GM12801 (cell line): ENCODE results near the gene MGMT.

Experiments used
- TF ChIP-seq, protein P1 (sequence below): IDR thresholded peaks from one replicate; pipeline ENCODE4 v1.5.1; 2011; ENCODE audit warnings: control low read depth; ENCODE audit not compliant: insufficient read length; ENCODE audit errors: extremely low read depth

Gene MGMT

DNA sequence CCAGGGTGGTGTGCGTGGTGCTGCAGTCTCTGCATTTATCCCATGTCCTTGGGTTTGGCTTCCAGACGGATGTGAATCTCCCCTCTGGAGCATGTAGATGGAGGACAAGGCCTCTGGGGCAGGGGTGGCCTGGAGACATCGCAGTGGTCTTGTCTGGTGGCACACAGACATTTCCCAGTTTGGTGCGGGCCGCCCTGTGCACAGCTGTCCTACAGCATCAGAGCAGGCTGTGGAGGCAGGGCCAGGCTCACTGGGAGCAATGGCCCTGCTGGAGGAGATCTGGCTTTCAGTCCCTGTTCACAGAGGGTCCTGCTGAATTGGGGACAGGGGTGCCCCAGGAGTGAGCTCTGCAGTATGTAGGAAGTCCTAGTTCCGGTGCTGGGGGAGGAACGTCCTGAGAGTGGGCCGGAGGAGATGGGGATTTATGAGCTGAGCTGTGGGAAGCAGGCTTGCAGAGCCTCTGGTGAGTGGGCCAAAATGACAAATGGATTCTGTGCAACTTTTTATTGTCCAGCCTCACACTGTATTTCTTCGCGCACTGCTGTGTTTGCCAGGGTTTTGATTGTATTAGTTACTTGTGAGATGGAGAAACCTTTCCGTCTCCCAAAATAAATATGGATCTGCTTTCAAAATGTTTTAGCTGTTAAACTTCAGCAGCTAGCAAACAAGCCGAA is 40.3 kb downstream of the MGMT start:
- TF ChIP-seq, protein P1, sequence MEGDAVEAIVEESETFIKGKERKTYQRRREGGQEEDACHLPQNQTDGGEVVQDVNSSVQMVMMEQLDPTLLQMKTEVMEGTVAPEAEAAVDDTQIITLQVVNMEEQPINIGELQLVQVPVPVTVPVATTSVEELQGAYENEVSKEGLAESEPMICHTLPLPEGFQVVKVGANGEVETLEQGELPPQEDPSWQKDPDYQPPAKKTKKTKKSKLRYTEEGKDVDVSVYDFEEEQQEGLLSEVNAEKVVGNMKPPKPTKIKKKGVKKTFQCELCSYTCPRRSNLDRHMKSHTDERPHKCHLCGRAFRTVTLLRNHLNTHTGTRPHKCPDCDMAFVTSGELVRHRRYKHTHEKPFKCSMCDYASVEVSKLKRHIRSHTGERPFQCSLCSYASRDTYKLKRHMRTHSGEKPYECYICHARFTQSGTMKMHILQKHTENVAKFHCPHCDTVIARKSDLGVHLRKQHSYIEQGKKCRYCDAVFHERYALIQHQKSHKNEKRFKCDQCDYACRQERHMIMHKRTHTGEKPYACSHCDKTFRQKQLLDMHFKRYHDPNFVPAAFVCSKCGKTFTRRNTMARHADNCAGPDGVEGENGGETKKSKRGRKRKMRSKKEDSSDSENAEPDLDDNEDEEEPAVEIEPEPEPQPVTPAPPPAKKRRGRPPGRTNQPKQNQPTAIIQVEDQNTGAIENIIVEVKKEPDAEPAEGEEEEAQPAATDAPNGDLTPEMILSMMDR = no peak

DNA sequence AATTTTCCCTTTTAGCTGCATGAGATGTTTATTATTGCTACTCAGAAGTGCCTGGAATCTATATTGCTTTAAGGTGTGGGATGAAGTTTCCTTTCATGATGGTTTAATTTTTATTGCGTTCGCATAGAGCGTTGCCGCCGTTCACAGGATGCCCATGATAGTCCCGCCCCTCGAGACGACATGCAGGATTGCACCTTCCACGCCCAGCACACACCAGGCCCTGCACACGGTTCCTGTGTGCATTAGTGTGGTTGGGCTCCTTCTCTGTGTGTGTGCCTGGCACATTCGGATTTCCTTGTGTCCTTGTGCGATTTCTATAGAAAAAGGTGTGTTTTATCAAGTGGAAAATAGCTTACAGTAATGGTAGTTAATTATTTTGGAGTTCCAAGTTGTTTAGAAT is 42.1 kb downstream of the MGMT start:
- TF ChIP-seq, protein P1 = no peak

DNA sequence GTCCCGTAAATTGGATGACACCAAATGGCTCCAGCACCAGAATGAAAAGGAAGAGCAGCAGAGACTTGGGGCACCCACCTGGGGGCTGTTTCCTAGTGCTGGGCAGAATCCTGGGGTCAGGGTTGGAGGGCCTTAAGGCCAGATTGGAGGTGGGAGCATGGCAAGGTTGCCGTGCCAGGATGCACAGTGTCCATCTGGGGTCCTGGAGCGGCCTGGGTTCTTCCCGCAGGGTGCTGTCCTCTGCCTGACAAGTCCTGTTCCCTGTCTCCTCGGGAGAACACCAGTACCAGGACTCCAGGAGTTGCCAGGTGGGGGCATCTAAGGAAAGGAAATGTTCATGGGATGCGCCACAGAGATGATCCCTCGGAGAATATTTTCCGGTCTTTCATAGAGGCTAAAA is 42.8 kb downstream of the MGMT start:
- TF ChIP-seq, protein P1 = no peak

DNA sequence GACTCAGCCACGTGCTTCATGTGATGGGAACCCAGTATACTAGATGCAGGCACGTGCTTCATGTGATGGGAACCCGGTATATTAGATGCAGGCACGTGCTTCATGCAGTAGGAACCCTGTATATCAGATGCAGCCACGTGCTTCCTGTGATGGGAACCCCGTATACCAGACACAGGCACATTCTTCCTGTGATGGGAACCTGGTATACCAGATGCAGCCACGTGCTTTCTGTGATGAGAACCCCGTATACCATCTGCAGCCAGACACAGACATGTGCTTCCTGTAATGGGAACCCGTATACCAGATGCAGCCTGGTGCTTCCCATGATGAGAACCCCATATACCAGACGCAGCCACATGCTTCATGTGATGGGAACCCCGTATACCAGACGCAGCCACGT is 44.0 kb downstream of the MGMT start:
- TF ChIP-seq, protein P1 = no peak

DNA sequence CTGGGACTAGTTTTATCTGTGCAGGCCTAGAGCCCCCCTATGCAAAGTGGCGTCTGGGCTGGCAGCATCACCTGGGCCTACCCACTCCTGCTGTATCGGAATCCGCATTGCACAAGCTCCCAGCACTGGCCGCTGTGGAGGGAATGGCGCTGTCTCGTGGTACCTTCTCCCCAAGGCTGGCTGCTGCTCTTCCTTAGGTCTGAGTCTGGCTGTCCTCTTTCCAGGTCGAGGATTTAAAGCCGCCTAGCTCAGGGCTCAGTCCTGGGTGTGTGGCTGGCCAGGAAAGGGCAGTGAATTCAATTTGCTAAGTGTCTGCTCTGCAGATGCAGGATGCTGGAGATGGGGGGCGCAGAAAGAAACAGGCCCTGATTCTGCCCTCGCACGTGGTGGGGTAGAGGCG is 44.7 kb downstream of the MGMT start:
- TF ChIP-seq, protein P1 = no peak

DNA sequence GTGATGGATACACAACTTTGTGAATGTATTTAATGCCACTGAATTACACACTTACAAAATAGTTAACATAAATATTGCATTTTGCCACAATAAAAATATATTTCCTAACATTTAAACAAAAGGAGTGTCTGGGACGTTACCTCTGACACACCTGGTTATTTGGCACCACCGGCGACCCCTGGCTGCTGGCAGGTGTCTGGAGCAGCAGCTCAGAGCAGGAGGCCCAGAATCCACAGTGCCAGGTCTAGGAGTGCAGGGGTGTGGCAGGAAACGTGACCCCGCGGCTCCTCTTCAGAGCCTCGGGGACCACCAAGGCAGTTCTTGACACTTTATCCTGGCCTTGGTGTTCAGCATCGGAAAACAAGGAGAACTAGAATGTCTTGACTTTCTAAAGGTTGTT is 46.3 kb downstream of the MGMT start:
- TF ChIP-seq, protein P1 = no peak

DNA sequence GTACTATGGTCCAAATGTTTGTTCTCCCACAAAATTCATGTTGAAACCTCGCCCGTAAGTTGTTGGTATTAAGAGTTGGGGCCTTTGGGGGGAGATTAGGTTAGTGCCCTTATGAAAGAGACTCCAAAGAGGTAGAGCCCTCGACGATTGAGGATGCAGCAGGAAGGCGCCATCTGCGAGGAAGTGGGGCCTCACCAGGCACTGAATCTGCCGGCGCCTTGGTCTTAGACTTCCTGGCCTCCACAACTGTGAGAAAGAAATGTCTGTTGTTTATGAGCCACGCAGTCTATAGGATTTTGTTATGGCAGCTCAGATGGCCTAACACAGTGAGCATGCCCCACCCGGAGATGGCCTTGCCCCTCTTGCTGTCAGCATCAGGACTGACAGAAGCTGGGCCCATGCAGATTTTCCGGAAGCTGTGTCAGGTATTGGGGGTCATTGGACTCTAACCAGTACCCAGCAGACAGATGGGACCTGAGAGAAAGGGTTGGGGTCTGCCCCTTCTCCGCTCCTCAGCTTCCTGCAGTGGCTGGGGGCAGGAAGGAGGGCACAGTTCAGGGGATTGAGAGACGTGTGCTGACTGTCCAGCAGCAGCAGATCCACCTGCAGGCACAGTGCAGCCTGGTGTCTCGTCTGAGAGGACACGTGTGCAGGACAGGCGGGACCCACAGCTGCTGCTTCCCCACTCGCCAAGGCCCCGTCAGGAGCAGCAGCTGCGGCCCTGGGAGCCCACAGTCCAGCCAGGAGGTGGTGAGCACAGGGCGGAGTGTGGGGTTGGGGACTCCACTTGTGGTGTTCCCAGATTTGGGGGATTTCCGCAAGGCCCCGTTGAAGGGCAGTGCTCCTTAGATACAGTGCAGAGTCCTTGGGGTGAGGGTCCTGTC is 47.8 kb downstream of the MGMT start:
- TF ChIP-seq, protein P1 = no peak
